ENCODE results near the gene PLAAT2. TPM values are rescaled to one million over a fixed set of nuclear protein-coding genes. Genes with fewer than 3 reads are reported as not detected.
"Not testable (repeated sequence)": the region's sequence is repeated elsewhere in the genome, so short reads cannot be mapped to it uniquely, and the experiment has no call there.

Gene PLAAT2
- total and polyA plus RNA-seq, 9 of the 15 experiments (the other 6 are each of a cell fraction or from before 2014, with no cell fraction given): not detected

DNA sequence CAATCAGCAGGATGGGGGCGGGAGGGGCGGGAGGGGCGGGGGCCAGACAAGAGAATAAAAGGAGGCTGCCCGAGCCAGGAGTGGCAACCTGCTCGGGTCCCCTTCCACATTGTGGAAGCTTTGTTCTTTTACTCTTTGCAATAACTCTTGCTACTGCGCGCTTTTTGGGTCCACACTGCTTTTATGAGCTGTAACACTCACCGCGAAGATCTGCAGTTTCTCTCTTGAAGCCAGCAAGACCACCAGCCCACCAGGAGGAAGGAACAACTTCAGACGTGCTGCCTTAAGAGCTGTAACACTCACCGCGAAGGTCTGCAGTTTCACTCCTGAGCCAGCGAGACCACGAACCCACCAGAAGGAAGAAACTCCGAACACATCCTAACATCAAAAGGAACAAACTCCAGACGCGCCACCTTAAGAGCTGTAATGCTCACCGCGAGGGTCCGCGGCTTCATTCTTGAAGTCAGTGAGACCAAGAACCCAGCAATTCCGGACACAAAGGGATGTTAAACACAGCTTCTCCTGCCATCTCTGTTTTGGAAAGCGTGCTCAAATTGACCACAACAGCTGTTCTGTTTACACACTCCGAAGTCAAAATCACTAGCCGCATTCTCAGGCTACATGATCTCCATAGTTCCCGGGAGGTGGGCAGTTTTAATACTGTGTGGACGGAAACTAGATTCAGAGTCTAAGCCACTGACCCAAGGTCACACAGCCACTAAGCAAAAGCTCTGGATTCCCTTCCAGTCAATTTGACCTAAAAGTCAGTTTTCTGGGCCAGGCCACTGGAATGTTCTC is 11.9 kb downstream of the PLAAT2 start (continued):
- TF ChIP-seq, protein P1, sequence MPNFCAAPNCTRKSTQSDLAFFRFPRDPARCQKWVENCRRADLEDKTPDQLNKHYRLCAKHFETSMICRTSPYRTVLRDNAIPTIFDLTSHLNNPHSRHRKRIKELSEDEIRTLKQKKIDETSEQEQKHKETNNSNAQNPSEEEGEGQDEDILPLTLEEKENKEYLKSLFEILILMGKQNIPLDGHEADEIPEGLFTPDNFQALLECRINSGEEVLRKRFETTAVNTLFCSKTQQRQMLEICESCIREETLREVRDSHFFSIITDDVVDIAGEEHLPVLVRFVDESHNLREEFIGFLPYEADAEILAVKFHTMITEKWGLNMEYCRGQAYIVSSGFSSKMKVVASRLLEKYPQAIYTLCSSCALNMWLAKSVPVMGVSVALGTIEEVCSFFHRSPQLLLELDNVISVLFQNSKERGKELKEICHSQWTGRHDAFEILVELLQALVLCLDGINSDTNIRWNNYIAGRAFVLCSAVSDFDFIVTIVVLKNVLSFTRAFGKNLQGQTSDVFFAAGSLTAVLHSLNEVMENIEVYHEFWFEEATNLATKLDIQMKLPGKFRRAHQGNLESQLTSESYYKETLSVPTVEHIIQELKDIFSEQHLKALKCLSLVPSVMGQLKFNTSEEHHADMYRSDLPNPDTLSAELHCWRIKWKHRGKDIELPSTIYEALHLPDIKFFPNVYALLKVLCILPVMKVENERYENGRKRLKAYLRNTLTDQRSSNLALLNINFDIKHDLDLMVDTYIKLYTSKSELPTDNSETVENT (CRISPR knock-in tag; IDR thresholded peaks at IDR 0.05): no peak
- TF ChIP-seq, protein P2, sequence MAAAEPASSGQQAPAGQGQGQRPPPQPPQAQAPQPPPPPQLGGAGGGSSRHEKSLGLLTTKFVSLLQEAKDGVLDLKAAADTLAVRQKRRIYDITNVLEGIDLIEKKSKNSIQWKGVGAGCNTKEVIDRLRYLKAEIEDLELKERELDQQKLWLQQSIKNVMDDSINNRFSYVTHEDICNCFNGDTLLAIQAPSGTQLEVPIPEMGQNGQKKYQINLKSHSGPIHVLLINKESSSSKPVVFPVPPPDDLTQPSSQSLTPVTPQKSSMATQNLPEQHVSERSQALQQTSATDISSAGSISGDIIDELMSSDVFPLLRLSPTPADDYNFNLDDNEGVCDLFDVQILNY (CRISPR knock-in tag; IDR thresholded peaks at IDR 0.05): no peak
- TF ChIP-seq ZNF354B (CRISPR knock-in tag; IDR thresholded peaks at IDR 0.05): no peak
- TF ChIP-seq, protein P3, sequence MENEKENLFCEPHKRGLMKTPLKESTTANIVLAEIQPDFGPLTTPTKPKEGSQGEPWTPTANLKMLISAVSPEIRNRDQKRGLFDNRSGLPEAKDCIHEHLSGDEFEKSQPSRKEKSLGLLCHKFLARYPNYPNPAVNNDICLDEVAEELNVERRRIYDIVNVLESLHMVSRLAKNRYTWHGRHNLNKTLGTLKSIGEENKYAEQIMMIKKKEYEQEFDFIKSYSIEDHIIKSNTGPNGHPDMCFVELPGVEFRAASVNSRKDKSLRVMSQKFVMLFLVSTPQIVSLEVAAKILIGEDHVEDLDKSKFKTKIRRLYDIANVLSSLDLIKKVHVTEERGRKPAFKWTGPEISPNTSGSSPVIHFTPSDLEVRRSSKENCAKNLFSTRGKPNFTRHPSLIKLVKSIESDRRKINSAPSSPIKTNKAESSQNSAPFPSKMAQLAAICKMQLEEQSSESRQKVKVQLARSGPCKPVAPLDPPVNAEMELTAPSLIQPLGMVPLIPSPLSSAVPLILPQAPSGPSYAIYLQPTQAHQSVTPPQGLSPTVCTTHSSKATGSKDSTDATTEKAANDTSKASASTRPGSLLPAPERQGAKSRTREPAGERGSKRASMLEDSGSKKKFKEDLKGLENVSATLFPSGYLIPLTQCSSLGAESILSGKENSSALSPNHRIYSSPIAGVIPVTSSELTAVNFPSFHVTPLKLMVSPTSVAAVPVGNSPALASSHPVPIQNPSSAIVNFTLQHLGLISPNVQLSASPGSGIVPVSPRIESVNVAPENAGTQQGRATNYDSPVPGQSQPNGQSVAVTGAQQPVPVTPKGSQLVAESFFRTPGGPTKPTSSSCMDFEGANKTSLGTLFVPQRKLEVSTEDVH (IDR thresholded peaks at IDR 0.05; ENCODE audit: low read depth, partially characterized antibody): no peak

DNA sequence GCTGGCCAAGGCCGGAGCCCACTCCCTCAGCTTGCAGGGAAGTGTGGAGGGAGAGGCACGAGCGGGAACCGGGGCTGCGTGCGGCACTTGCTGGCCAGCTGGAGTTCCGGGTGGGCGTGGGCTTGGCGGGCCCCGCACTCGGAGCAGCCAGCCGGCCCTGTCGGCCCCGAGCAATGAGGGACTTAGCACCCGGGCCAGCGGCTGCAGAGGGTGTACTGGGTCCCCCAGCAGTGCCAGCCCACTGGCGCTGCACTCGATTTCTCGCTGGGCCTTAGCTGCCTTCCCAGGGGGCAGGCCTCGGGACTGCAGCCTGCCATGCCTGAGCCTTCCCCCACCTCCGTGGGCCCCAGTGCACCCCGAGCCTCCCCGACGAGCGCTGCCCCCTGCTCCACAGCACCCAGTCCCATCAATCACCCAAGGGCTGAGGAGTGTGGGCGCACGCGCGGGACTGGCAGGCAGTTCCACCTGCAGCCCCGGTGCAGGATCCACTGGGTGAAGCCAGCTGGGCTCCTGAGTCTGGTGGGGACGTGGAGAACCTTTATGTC is 13.0 kb downstream of the PLAAT2 start:
- H3K79me2 ChIP-seq (ENCODE audit: control insufficient read depth, insufficient read depth, low read length); H3K9me1 ChIP-seq (ENCODE audit: control insufficient read depth, insufficient read depth, low read length); H3K4me2 ChIP-seq (ENCODE audit: insufficient read depth, low read length); H3K36me3 ChIP-seq (ENCODE audit: control insufficient read depth, insufficient read depth, low read length); ATAC-seq; intact Hi-C loops (cut with micrococcal nuclease); H4K20me1 ChIP-seq (replicated peaks; ENCODE audit: control insufficient read depth, insufficient read depth, low read length); H3K27ac ChIP-seq (ENCODE audit: extremely low read depth, low read depth, low read length); FAIRE-seq; H3K27me3 ChIP-seq (ENCODE audit: control insufficient read depth in 2 of 2, insufficient read depth in 2 of 2, low read length in 2 of 2); H3K9me3 ChIP-seq (replicated peaks; ENCODE audit: control insufficient read depth, insufficient read depth, low read depth, low read length); BruUV-seq (replicated peaks); H2AFZ ChIP-seq (ENCODE audit: low read depth, low read length); H3K9ac ChIP-seq (ENCODE audit: insufficient read depth in 1 of 2, low read depth in 2 of 2, low read length in 2 of 2); in situ Hi-C loops (cut with MboI); H3K4me3 ChIP-seq; CTCF ChIA-PET (ENCODE audit: low intra/inter-chr PET ratio); DNase-seq (ENCODE audit: extremely low read depth in 1 of 4, low spot score in 3 of 4); H3K4me1 ChIP-seq (replicated peaks in 1 of 2; ENCODE audit: control insufficient read depth in 2 of 2, insufficient read depth in 2 of 2, low read length in 2 of 2): not testable (repeated sequence)
- POLR2A ChIA-PET: interaction anchor here (1.2 to 1.5 kb wide), 2 partner anchors 10 to 17 kb away, joined by 3 to 5 read pairs; no protein-coding TSS in a partner anchor
- 67% methylated on average over 13 of the region's 31 CpGs for WGBS (ENCODE audit: insufficient coverage, low coverage, missing lambda C conversion rate)

Data from K562 (cell line).